BJ (cell line): ENCODE results near the gene PRCC. TPM values are rescaled to one million over a fixed set of nuclear protein-coding genes. Genes with fewer than 3 reads are reported as not detected.

Experiments
- CTCF ChIA-PET: fragments of 350-600 bp; formaldehyde crosslinking; extraction: SDS; loops from one replicate; lab custom pipeline; 2021; ENCODE audit warnings: antibody characterized with exemption, inconsistent platforms; lab: Yijun Ruan, JAX
- POLR2A ChIA-PET: fragments of 300-600 bp; sonication (Branson Sonifier 250); formaldehyde crosslinking; extraction: SDS; loops from one replicate; lab custom pipeline; 2021; ENCODE audit warnings: antibody characterized with exemption; lab: Charles Lee
- DNase-seq: peaks from one replicate; pipeline ENCODE4 v3.0.0-alpha.2; 2011; ENCODE audit warnings: low read depth
- H3K27me3 ChIP-seq: 2 replicates; pipeline ENCODE4 v1.6.0; 2011; ENCODE audit warnings: low read length; ENCODE audit not compliant: control insufficient read depth, insufficient read depth
- H3K36me3 ChIP-seq: 2 replicates; pipeline ENCODE4 v1.5.1; 2011; ENCODE audit warnings: low read length; ENCODE audit not compliant: control insufficient read depth, insufficient read depth
- H3K4me3 ChIP-seq: 2 replicates; pipeline ENCODE4 v1.5.1; 2011; ENCODE audit warnings: low read depth, mild to moderate bottlenecking, control low read depth, low read length
- CTCF ChIP-seq: IDR thresholded peaks from 2 replicates; pipeline ENCODE4 v1.5.1; 2011; ENCODE audit warnings: low read depth, mild to moderate bottlenecking, control low read depth, inconsistent platforms, low read length, moderate library complexity; ENCODE audit not compliant: insufficient read depth
- polyA plus RNA-seq: library from polyadenylated mRNA; depleted of rRNA; stranded (reverse); fragments of >200 nt; gene quantifications from 2 replicates; pipeline ENCODE4 v1.2.3, GENCODE V29; 2011

PRCC gene
- polyA plus RNA-seq, 1 experiment, result 93.6 TPM

- CTCF ChIA-PET, result interaction anchor here (0.6 to 13.6 kb wide), 24 partner anchors 8 to 137 kb away, joined by 3 to 290 read pairs (median 4); partner anchors contain the start of genes INSRR, ISG20L2, METTL25B and NTRK1
- DNase-seq, result no peak
- peak; percentile 85 for TF ChIP-seq CTCF
- POLR2A ChIA-PET, result no interaction called here
- H3K36me3 ChIP-seq, result peaks cover 17% of the 10 kb centered on the region
- H3K27me3 ChIP-seq, result no peaks in the 10 kb centered on the region
- H3K4me3 ChIP-seq, result no peak overlapping the region
These were observed 30.0 kb downstream of the PRCC start for GRCh38 chr1:156797212-156797871.

GRCh38 chr1:156801409-156802121 lies 34.2 kb downstream of the PRCC start:
- H3K4me3 ChIP-seq, result no peak overlapping the region
- POLR2A ChIA-PET, result interaction anchor here (1.1 to 1.2 kb wide), 2 partner anchors 56 to 73 kb away, joined by 3 read pairs; partner anchors contain the start of genes ISG20L2 and METTL25B
- H3K27me3 ChIP-seq, result no peaks in the 10 kb centered on the region
- peak; percentile 57 for TF ChIP-seq CTCF
- CTCF ChIA-PET, result interaction anchor here (0.6 to 13.6 kb wide), 28 partner anchors 9 to 182 kb away, joined by 3 to 290 read pairs (median 4); partner anchors contain the start of genes INSRR, ISG20L2, METTL25B and NTRK1
- DNase-seq, result peak; percentile 90
- H3K36me3 ChIP-seq, result peaks cover 5% of the 10 kb centered on the region

GRCh38 chr1:156802421-156802935 lies 35.1 kb downstream of the PRCC start:
- DNase-seq, result no peak
- TF ChIP-seq CTCF, result no peak
- Histone ChIP-seq H3K27me3 (no peaks in the 10 kb centered on the region), H3K36me3 (peaks cover 3% of the 10 kb centered on the region), H3K4me3 (no peak overlapping the region)
- CTCF ChIA-PET, result interaction anchor here (1.2 to 13.6 kb wide), 12 partner anchors 8 to 164 kb away, joined by 3 to 290 read pairs (median 8); partner anchors contain the start of genes INSRR, ISG20L2, METTL25B and NTRK1
- POLR2A ChIA-PET, result no interaction called here

- CTCF ChIA-PET, result interaction anchor here (1.1 to 13.6 kb wide), 6 partner anchors 8 to 85 kb away, joined by 3 to 290 read pairs (median 38); partner anchors contain the start of genes INSRR, NTRK1 and PEAR1
- H3K36me3 ChIP-seq, result peaks cover 3% of the 10 kb centered on the region
- H3K27me3 ChIP-seq, result no peaks in the 10 kb centered on the region
- no peak for TF ChIP-seq CTCF
- POLR2A ChIA-PET, result no interaction called here
- H3K4me3 ChIP-seq, result no peak overlapping the region
- no peak for DNase-seq
These were observed 35.9 kb downstream of the PRCC start for GRCh38 chr1:156803086-156803851.
